GM19351 (cell line): ENCODE data around the gene C11orf24.
"Not testable (repeated sequence)": the region's sequence is repeated elsewhere in the genome, so short reads cannot be mapped to it uniquely, and the experiment has no call there.

ENCODE experiments used
- ATAC-seq: cut with Tn5 transposase; IDR thresholded peaks from one replicate; pipeline ENCODE4 v1.9.1; 2021; ENCODE audit warnings: mild to moderate bottlenecking, moderate library complexity; ENCODE audit not compliant: unreplicated experiment

The C11orf24 gene

DNA sequence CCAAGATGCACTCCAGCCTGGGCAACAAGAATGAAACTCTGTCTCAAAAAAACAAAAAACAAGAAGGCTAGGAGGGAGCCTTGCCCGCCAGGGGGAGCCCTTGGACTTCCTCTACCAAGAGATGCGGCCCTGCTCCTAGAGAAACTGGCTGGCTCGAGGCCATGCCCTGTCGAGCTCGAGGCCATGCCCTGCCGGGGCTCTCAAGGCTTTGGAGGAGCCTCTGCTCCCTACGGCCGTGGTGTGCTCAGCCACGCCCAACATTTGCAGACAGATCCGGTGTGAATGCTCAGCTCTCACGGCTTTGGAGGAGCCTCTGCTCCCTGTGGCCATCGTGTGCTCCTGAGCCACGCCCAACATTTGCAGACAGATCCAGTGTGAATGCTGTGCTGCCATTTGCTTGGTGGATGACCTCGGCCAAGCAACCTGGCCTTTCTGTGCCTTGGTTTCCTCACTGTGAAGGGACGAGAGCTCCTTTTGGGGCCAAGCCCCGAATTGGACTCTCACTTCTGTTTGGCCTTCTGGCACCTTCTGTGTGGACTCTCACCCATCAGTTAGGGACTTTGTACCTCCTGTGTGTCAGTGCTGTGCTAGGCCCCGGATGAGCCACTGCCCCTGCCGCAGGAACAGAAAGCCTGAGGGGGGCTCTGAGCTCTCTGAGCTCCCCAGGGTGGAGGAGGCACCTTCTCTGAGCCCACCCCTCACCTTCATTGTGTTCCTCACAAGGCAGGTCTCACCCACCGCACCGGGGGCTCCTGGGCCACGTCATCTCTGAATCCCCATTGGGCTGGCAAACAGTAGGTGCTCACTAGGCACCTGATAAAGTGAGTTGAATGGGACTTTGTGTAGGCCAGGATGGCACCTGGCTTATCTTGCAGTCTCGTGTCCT is 14.1 kb downstream of the C11orf24 start:
- ATAC-seq: no peak

DNA sequence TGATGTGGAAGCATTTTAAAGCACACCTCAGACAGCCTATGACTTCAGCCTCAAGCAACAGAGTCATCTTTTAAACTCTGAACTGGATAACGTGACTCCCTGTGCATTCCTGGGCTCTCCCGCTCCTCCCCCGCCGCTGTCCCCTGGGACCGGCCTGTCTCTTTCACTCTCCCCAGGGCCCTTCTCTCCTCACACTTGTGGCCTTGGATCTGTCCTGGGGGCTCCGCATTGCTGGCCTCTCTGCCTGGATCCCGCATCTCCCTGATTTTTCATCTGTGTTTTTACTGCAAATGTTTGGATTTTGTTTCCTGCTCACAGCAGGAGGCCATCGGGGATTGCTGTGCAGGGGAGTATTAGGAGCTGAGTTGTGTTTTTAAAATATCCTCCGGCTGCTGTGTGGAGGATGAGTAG is 15.4 kb downstream of the C11orf24 start:
- no peak for ATAC-seq

DNA sequence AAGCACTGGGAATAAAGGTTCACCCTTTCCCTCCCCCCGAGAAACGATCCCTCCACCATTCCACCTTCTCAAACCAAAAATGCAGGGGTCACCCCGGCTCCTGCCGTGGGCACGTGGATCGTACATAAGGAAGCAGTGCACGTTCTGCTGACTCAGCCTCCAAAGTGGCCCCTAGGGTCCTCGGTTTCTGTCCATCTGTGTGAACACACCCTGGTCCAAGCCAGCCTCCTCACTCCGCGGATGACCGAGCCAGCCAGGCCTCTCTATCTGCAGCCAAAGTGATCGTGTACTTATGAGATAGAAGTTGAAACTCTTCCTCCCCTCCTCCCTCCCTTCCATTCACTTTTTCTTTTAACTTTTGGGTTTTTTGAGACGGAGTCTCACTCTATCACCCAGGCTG is 16.2 kb downstream of the C11orf24 start:
- no peak for ATAC-seq

DNA sequence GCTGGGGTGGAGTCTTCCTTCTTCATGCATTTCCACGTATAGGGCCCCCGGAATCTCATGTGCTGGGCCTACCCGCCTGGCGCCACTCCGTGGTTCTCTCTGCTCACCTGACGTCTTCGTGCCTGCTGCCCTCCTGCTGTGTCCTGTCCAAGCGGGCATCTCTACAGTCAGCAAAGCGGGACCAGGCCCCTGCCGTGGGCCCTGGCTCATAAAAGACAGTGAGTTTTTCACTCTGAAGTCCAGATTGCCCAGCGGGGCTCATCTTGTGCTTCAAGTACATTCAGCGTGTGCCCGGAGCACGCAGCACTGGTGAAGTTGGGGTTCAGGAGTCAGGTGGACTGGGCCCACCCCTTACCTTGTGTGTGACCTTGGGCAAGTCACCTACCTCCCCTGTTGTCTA is 17.4 kb downstream of the C11orf24 start:
- no peak for ATAC-seq

DNA sequence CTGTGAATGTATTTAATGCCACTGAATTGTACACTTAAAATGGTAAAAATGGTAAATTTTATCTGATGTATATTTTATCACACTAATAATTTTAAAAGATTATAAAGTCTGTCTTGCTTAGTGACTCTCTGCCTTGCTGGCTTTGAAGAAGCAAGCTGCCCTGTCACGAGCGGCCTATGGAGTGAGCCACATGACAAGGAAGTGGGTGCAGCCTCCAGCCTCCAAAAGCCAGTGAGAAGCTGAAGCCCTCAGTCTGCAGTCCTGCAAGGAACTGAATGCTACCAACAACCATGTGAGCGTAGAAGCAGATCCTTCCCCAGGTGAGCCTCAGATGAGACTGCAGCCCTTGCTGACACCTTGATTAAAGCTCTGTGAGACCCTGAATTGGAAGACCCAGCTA is 20.0 kb downstream of the C11orf24 start:
- no peak for ATAC-seq

DNA sequence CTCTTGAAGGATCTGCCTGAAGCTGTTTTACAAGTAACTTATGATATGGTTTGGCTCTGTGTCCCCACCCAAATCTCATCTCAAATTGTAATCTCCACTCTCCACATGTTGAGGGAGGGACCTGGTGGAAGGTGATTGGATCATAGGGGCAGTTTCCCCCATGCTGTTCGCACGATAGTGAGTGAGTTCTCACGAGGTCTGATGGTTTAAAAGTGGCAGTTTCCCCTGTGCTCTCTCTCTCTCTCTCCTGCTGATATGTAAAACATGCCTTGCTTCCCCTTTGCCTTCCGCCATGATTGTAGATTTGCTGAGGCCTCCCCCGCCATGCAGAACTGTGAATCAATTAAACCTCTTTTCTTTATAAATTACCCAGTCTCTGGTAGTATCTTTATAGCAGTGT is 26.9 kb downstream of the C11orf24 start:
- not testable (repeated sequence) for ATAC-seq

DNA sequence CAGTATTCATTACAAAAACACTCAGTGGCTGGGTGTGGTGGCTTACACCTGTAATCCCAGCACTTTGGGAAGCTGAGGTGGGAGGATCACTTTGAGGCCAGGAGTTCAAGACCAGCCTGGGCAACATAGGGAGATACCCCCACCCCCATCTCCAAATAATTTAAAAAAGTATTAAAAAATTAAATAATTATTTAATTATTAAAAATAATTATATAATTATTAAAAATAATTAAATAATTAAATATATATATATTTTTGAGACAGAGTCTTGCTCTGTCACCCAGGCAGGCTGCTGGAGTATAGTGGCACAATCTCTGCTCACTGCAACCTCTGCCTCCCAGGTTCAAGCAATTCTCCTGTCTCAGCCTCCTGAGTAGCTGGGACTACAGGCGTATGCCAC is 27.9 kb downstream of the C11orf24 start:
- not testable (repeated sequence) for ATAC-seq

DNA sequence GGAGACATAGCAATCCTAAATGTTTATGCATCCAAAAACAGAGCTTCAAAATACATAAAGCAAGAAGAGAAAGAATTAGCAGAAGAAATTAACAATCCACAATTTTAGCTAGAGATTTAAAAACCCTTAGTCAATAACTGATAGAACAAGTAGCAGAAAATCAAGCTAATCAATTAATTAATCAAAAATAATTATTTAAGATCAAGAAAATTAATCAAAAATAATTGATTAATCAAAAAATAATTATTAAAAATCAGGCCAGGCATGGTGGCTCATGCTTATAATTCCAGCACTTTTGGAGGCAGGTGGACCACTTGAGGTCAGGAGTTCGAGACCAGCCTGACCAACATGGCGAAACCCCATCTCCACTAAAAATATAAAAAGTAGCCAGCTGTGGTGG is 29.2 kb downstream of the C11orf24 start:
- ATAC-seq: no peak

DNA sequence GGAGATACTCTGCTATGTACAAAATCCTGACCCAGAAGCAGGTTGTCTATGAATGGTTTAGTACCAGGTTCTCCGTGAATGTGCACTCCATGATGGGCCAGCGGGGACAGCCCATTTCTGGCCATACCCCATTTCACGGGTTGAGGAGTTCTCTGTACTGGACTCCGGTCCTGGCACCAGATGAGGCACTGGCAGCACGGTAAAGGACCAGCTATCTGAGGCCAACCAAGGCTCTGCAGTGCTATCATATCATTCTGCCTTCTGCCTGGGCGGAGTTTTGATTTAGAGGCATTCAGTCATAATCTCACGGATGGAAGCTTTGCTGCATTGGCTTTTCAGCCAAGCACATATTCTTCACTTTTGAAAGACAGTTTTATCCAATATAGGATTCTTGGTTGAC is 40.2 kb downstream of the C11orf24 start:
- no peak for ATAC-seq

DNA sequence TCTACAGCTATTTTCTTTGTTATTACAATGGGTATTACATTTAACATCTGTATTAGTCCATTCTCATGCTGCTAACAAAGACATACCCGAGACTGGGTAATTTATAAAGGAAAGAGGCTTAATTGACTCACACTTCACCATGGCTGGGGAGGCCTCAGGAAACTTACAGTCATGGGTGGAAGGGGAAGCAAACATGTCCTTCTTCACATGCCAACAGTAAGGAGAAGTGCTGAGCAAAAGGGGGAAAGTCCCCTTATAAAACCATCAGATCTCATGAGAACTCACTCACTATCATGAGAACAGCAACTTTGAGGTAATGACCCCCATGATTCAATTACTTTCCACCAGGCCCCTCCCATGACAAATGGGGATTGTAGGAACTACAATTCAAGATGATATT is 42.2 kb downstream of the C11orf24 start:
- ATAC-seq: no peak

DNA sequence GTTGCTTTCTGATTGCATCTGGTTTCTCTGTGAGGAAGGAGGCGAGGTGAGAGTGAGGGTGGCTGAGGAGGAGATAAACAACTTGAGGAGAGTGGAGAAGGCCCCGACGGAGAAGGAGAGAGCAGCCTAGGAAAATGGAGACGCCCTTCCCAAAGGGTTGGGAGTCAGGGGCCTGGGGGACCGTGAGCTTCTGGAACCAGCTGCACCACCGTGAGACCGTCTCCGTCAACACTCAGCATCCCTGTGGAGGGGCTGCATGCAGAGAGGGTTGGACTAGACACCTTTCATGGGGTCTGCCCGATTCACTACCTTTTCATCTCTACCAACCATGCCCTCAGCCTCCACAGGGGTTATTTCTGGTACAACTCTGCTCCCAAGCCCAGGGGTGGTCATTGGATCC is 45.4 kb downstream of the C11orf24 start:
- ATAC-seq: no peak

DNA sequence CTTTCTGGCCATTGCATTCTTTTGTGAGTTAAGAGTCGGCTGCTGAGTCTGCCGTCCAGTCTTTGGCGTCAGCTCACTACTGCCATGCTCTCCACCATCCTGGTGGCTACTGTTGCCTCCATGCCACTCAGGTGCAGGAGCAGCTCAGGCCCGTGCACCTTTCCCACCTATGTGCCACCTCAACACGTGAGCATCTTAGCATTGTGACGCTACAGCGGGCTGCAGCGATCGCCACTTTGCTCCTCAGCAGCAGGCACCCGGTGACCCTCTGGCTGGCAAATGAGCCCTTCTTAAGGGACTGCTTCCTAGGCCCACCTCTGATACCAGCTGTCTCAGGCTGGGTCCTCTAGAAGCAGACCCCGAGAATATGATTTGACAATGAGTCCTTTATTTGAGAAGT is 47.2 kb downstream of the C11orf24 start:
- ATAC-seq: no peak

DNA sequence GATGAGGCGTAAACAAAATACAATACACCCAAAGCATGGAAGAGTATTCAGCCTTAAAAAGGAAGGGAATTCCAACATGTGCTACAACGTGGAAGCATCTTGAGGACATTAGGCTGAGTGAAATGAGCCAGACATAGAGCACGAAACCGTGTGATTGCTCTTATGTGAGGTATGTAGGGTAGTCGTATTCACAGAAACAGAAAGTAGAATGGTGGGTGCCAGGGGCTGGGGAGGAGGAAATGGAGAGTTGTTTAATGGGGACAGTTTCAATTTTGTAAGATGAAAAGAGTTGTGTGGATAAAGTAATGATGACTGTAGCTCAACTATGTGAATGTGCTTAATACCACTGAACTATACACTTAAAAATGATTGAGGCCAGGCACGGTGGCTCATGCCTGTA is 48.5 kb downstream of the C11orf24 start:
- ATAC-seq: no peak

DNA sequence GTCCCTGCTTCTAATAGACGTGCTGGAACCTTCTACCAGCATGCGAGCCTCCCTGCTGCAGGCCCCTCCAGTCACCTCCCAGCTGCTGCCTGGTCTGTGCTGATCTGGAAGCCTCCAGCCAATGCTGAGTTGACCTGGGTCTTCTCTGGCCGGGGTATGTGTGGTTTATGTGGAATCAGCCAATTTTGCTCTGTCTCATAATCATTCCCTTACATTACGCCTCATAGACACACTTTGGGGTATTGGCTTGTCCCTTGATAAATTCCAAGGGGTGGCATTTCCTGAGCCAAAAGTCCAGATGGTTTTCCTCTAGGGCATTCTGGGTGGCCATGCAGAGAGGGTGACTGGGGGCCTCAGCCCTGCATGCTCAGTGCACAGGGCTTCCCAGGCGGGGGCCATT is 50.4 kb downstream of the C11orf24 start:
- no peak for ATAC-seq

DNA sequence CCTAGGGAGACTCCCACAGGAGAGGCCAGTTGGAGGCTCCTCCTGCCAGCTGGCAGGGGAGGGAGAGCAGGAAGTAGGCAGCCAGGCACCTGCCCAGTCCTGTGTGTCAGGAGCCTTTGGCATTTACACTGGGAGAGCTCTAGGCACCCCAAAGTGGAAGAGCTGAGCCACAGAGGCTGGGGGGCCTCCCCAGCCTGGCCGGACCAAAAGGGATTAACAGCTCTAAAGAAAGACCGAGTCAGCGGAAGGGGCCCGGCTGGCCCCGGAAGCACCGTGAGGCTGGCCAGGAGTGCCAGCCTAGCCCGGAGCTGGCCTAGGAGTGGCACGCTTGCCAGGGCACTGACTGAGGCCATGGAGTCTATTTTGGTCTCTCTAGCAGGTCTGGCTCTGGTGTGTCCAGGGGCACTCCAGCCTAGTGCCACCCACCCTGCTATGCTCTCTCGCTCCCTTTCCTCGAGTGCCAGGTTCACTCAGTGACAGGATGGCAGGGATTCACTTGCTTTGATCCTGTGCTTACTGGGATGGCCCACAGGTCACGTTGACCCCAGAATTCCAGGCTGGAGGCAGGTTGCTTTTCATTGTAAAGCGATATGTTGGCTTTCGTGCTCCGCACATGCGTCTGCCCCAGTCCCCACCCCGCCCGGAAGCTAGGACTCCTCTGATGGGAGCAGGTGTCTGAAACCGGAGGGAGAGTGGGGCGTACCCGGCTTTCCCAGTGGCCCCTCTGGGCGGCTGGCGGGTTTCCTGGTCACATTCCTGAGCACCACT is 55.4 kb downstream of the C11orf24 start:
- no peak for ATAC-seq

DNA sequence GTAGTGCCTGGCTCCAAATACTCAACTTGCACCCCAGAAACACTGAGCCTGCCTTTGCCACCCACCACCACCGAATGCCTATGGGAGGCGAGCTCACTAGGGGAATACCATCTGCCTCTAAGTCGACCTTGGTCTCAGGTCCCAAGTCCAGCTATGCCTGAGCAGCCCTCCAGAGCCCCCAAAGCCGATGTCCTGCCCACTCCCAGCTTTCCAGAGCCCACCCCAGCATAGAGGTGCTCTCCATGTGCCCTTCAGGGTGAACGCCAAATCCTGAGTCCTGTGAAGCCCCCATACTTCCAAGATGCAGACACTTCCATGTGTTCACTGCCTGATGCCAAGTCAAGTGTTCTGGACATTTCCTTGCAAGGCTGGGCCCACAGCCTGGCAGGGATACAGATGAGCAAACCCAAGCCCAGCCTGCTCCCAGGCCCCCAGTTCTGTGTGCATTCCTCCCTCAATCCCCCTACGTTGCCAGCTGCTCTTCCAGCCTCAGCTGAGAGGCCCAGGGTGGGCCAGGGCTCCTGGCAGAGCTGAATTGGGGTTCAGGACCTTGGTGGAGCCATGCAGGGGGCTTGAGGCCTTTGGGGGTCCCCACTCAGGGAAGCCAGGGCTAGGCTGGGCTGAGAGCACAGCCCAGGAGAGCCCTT is 56.1 kb downstream of the C11orf24 start:
- no peak for ATAC-seq

DNA sequence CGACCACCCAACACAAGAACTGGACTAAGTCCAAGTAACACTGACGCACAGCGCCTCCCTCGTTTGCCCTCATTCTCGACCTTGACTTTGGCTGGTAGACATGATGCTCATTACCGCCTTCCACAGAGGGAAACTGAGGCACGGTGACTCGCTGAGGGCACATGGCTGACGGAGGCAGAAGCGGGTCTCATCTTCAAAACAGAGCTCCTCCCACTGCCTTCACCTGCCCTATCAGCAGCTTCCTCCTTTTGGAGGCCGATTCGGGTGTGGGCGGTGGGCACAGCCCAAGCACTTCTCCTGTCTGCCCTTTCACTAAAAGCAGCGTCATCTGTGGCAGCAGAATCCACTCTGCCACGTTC is 56.7 kb downstream of the C11orf24 start:
- no peak for ATAC-seq

DNA sequence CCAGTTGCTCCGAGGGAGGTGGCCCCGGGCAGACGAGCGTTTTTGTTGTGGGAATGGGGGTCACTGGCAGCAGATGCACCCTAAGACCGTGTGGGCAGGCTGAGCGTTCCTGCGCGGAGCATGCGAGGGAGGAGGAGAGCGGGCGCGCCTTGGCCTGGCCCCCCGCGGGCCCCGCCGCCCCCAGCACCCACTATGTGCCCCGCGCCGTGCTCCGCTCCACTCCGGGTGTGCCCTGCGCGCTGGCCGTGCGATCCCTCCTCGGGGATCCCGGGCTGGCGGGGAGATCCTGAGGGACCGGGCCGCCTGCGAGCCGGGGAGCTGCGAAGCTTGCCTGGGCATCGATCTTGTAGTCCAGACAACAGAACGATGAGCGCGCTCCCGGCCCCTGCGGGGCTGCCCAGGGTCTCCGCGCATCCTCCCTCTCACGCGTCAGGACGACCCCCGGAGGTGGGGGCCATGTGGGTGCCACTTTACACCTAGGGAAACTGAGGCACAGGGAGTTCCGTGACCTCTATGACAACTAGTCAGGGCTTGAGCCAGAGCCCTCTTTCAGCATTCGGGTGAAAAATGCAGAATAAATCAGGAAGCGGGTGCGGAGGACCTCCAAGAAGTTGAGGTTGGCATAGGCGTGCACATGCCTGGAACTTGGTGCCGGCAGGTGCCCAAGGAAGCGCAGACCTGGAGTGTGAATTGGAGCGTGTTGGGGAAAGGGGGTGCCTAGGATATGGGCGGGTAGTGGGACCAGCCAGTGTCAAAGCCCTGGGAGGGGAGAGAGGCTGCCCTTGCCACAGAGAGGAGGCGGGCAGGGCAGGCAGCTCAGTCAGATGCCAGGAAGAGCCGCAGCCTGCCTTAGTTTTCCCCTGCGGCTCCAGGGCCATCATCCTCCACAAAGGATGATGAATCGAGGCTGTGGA is 57.3 kb downstream of the C11orf24 start:
- no peak for ATAC-seq

DNA sequence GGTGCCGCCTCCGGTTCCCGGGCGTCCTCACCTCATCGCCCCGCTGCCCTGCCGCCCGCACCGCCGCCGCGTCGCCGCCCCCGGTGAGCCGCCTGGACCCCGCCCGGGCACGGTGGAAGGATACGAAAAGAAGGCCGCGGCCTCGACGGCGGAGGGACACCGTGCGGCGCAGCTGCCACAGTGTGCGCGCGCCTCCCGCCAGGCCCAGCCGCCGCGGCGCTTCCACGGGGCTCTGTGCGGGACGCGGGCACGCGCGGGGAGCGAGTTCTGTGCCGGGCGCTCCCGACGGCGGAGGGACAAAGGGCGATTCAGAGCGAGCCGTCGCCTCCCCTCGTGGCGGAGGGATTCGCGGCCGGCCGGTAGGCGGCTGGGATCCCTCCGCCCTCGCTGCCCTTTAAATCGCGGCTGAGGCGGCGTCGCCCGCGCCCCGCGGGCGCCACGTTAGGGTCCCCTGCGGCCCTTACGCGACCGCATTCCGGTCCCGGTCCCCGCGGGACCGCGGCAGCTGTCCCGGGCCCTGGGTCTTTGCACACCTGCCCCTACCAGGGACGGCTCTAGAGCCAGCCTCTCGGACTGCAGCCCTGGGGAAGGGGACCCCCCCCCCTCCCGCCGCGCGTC is 58.1 kb downstream of the C11orf24 start:
- ATAC-seq: peak; percentile 39

DNA sequence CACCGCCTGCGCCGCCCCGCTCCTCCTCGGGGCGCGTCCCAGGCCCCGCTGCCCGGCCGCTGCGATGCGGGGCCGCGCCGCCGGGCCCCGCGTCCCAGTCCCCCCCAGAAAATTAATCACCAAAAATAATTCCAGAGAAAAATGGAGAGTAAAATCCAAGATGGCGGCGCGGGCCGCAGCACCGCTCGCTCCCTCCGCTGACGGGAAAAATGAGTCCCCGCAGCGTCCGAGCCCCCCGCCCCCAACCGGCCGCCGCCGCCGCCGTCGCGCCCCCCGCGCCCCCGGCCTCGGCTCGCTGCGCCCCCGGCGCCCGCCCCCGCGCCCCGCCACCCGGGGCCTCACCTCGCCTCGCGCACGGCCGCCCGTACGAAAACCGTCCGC is 58.6 kb downstream of the C11orf24 start, which contains the start of gene KMT5B:
TSS of gene KMT5B (minus strand) at position 162 of the 381 bp plus-strand sequence. CDS start 23,220 bp downstream, outside the sequence.
- ATAC-seq: no peak
